GM15510 (cell line): Measurements from ENCODE around the gene KCNK16.

ENCODE experiments used
- POLR2A ChIP-seq: IDR thresholded peaks from 3 replicates; pipeline ENCODE4 v1.6.1; 2011; ENCODE audit warnings: borderline replicate concordance; ENCODE audit not compliant: insufficient read length; ENCODE audit errors: extremely low read depth

The KCNK16 gene

GRCh38 chr6:39281312-39281980 lies 41.1 kb downstream of the KCNK16 start:
- TF ChIP-seq POLR2A: no peak

- TF ChIP-seq POLR2A: no peak
Observed at GRCh38 chr6:39280247-39280731, 42.2 kb downstream of the KCNK16 start.

DNA sequence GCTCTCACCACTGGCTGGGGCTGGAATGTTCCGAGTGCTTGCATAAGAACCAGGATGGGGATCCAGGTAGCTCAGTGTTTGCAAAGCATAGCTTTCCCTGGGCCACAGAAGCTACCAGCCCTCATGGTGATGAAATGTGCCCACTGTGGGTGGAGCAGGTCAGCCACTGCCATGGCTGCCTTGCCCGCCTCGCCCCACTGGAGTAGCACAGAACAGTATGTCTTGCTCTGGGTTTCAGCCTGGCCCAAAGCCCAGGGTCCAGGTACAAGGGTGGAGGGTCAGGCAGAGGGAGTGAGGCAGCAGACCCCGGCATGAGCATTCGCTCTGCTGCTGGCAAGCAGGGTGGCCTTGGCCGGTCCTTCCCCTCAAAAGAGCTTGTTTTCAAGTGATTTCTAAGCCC lies 43.0 kb downstream of the KCNK16 start:
- no peak for TF ChIP-seq POLR2A

GRCh38 chr6:39276379-39276995 lies 46.0 kb downstream of the KCNK16 start:
- TF ChIP-seq POLR2A: no peak

DNA sequence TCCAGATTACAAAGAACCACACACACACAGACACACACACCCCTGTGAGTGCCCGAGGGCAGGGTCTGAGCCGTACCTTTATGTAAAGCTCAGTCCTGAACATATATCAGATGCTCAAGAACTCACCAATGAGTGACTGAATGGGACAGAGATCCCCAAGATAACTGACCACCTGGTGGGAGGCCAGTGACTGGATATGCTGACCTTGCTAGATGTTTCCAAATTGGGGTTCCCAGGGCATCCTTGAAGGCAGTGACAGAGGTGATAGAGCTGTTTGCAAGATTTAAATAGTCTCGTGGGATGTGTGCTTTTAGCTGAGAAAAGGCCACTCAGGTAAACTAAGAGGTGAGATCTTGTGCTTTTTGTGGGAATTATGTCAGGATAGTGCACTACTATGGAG lies 47.6 kb downstream of the KCNK16 start:
- no peak for TF ChIP-seq POLR2A

DNA sequence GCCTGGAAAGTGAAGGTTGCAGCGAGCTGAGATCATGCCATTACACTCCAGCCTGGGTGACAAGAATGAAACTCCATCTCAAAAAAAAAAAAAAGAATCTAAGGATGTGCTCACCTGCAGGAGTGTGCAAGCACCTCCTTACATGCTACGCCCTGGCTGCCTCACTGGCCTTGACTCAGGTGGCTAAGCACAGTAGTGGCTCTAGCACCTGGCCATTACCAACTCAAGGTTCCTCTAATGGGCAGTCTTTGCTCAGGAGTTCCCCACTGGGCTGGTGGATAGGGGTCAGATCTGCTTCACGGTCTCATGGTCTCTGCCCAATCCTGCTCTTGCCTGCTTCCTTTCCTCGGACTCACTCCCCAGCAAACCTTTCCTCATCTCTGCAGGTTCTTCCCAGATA lies 48.0 kb downstream of the KCNK16 start:
- TF ChIP-seq POLR2A: no peak

GRCh38 chr6:39273406-39273821 lies 49.1 kb downstream of the KCNK16 start:
- TF ChIP-seq POLR2A: no peak

- no peak for TF ChIP-seq POLR2A
Observed at GRCh38 chr6:39269961-39270360, 52.5 kb downstream of the KCNK16 start.

DNA sequence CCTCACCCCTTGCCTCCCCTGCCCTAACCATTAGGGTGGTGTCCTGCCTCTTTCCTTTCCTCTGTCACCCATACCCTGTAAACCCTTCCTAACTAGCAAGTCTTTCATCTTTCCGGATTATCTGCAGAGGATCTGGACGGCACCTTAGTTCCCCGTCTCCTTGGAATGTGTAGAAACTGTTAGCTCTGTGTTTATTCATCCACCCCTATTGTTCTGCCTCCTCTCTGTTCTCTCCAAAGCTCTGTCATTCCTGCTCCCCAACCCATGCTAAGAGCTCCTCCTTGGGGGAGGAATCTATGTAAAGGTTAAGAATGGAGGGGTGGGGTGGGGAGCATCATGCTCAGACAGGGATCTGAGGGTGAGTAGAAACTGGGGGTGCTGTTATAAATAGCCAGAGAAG lies 53.8 kb downstream of the KCNK16 start:
- TF ChIP-seq POLR2A: no peak

DNA sequence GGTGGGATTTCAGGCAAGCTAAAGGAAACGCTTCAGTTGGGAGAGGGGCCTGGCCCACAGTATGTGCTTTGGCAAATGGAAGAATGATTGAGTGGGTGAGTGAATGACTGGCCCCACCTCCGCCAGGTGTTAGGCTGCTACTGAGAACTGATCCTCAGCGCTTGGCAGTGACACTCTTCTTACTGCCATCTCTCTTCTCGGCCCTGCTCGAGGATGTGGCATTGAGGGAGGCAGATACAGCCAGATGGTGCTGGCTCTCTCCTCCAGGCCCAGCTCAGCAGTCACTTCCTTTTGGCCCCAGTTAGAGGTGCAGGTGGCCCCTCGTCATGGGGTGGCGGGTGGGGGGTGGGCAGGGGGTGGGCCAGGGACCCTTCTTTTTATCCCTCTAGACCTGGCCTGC lies 54.3 kb downstream of the KCNK16 start:
- TF ChIP-seq POLR2A: no peak

DNA sequence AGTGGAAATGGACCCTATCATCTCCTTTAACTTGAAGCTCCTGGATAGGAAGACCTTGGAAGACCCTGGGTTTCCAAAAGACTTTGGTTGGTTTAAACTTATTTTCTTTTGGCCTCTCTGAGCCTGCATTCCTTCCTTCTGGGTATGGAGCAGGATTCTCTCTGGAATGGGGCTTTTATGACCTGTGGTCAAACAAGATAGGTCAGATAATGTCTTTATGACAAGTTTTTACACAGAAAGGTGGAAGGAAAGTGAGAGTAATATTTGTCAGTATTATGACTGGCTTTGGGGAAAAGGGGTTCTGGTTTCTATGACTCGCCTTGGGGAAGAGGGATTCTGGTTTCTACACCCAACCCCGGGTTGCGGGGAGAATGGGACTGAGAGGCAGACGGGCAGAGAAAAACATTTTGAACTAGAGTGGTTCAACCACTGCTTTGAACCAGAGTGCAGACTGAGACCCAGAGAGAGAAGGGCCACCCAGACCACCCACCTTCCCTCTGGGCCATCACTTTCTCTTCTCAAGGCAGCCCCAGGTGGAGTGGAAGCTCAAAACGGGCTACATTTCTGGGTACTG lies 55.6 kb downstream of the KCNK16 start:
- no peak for TF ChIP-seq POLR2A

GRCh38 chr6:39266375-39266774 lies 56.1 kb downstream of the KCNK16 start:
- no peak for TF ChIP-seq POLR2A
